ENCODE results near the gene SCML1. TPM values are rescaled to one million over a fixed set of nuclear protein-coding genes. Genes with fewer than 3 reads are reported as not detected.
"Not testable (repeated sequence)": the region's sequence is repeated elsewhere in the genome, so short reads cannot be mapped to it uniquely, and the experiment has no call there.

Gene SCML1
- total RNA-seq, 1 donor from 2014 or later = 4.7 TPM

- no peak for DNase-seq (ENCODE audit: low read depth in 2 of 2)
These were observed 1.6 kb downstream of the SCML1 start for GRCh38 chrX:17738737-17739535.

- no peak for DNase-seq (ENCODE audit: low read depth in 2 of 2)
These were observed 3.1 kb downstream of the SCML1 start for GRCh38 chrX:17740137-17741122.

GRCh38 chrX:17741123-17741511 is 3.8 kb downstream of the SCML1 start:
- no peak for DNase-seq (ENCODE audit: low read depth in 2 of 2)

- DNase-seq (ENCODE audit: low read depth in 2 of 2) = no peak
These were observed 6.6 kb downstream of the SCML1 start for GRCh38 chrX:17743913-17744312.

- no peak for DNase-seq (ENCODE audit: low read depth in 2 of 2)
These were observed 7.7 kb downstream of the SCML1 start for GRCh38 chrX:17744896-17745523.

GRCh38 chrX:17747692-17748091 is 10.4 kb downstream of the SCML1 start:
- no peak for DNase-seq (ENCODE audit: low read depth in 2 of 2)

GRCh38 chrX:17748684-17749083 is 11.4 kb downstream of the SCML1 start:
- DNase-seq (ENCODE audit: low read depth in 2 of 2) = no peak

GRCh38 chrX:17750436-17750835 is 13.1 kb downstream of the SCML1 start:
- DNase-seq (ENCODE audit: low read depth in 2 of 2) = no peak

- DNase-seq (ENCODE audit: low read depth in 2 of 2) = no peak
These were observed 21.1 kb downstream of the SCML1 start for GRCh38 chrX:17758382-17758781.

GRCh38 chrX:17759990-17760389 is 22.7 kb downstream of the SCML1 start:
- no peak for DNase-seq (ENCODE audit: low read depth in 2 of 2)

GRCh38 chrX:17767734-17768133 is 30.4 kb downstream of the SCML1 start:
- no peak for DNase-seq (ENCODE audit: low read depth in 2 of 2)

GRCh38 chrX:17768997-17769396 is 31.7 kb downstream of the SCML1 start:
- DNase-seq (ENCODE audit: low read depth in 2 of 2) = no peak

GRCh38 chrX:17769701-17770269 is 32.5 kb downstream of the SCML1 start:
- no peak for DNase-seq (ENCODE audit: low read depth in 2 of 2)

GRCh38 chrX:17773221-17773876 is 36.1 kb downstream of the SCML1 start:
- no peak for DNase-seq (ENCODE audit: low read depth in 2 of 2)

GRCh38 chrX:17774053-17774452 is 36.8 kb downstream of the SCML1 start:
- DNase-seq (ENCODE audit: low read depth in 2 of 2) = no peak

GRCh38 chrX:17778997-17779396 is 41.7 kb downstream of the SCML1 start:
- DNase-seq (ENCODE audit: low read depth in 2 of 2) = no peak

- no peak for DNase-seq (ENCODE audit: low read depth in 2 of 2)
These were observed 42.1 kb downstream of the SCML1 start for GRCh38 chrX:17779434-17779833.

- DNase-seq (ENCODE audit: low read depth in 2 of 2) = not testable (repeated sequence)
These were observed 49.5 kb downstream of the SCML1 start for GRCh38 chrX:17786554-17787347.

GRCh38 chrX:17787557-17787956 is 50.3 kb downstream of the SCML1 start:
- no peak for DNase-seq (ENCODE audit: low read depth in 2 of 2)

GRCh38 chrX:17788439-17788838 is 51.1 kb downstream of the SCML1 start:
- DNase-seq (ENCODE audit: low read depth in 2 of 2) = peak; percentile 4 to 33
